Suprapubic skin (tissue), 4 donors: ENCODE measurements around the gene SYNE2. TPM values are rescaled to one million over a fixed set of nuclear protein-coding genes. Genes with fewer than 3 reads are reported as not detected.

Experiments
- DNase-seq, 2 donors: peaks; one replicate each; pipeline ENCODE4 v3.0.0-alpha.2; 2019; ENCODE audit warnings: low spot score in 2 of 2
- H3K27ac ChIP-seq: fragments of 200-600 bp; sonication (generic); one replicate; pipeline ENCODE4 v1.5.1; 2019
- H3K27me3 ChIP-seq: fragments of 200-600 bp; sonication (generic); one replicate; pipeline ENCODE4 v1.5.1; 2019
- H3K36me3 ChIP-seq: fragments of 200-600 bp; sonication (generic); one replicate; pipeline ENCODE4 v1.5.1; 2019
- H3K4me1 ChIP-seq: fragments of 200-600 bp; sonication (generic); one replicate; pipeline ENCODE4 v1.5.1; 2019
- H3K4me3 ChIP-seq: fragments of 200-600 bp; sonication (generic); one replicate; pipeline ENCODE4 v1.5.1; 2019; ENCODE audit warnings: mild to moderate bottlenecking
- H3K9me3 ChIP-seq: fragments of 200-600 bp; sonication (generic); one replicate; pipeline ENCODE4 v1.5.1; 2019
- EP300 ChIP-seq: sonication (generic); formaldehyde crosslinking; IDR thresholded peaks from one replicate; pipeline ENCODE4 v1.6.1; 2017; ENCODE audit warnings: antibody characterized with exemption
- POLR2A ChIP-seq, 2 donors: fragments of 450-650 bp; IDR thresholded peaks; one replicate each; pipeline ENCODE4 v1.6.1; 2017; ENCODE audit warnings: antibody characterized with exemption in 2 of 2, mild to moderate bottlenecking in 2 of 2, moderate library complexity in 2 of 2
- POLR2AphosphoS5 ChIP-seq, 3 donors: sonication (generic); formaldehyde crosslinking; IDR thresholded peaks; one replicate each; pipeline ENCODE4 v1.6.1; 2017; ENCODE audit warnings: antibody characterized with exemption in 3 of 3
- WGBS: methylation state at CpG from one replicate; pipeline ENCODE4 v1.1.5; 2018; 5-methylcytosine and 5-hydroxymethylcytosine counted together
- total RNA-seq, 4 donors: library from RNA; depleted of rRNA; stranded (reverse); fragments of >200 nt; gene quantifications; one replicate each; pipeline ENCODE4 v1.1.0, GENCODE V29; 2016
- TF ChIP-seq, protein P1 (sequence below), 2 donors: fragments of 200-600 bp in 1 of 2; fragments of 450-650 bp in 1 of 2; sonication (generic) in 1 of 2; IDR thresholded peaks; one replicate each; pipeline ENCODE4 v1.5.1; 2016 to 2019; ENCODE audit warnings: antibody characterized with exemption in 2 of 2, mild to moderate bottlenecking in 1 of 2, moderate library complexity in 1 of 2

The SYNE2 gene
- total RNA-seq, 4 donors from 2014 or later = 234 to 658 (median 244) TPM

DNA sequence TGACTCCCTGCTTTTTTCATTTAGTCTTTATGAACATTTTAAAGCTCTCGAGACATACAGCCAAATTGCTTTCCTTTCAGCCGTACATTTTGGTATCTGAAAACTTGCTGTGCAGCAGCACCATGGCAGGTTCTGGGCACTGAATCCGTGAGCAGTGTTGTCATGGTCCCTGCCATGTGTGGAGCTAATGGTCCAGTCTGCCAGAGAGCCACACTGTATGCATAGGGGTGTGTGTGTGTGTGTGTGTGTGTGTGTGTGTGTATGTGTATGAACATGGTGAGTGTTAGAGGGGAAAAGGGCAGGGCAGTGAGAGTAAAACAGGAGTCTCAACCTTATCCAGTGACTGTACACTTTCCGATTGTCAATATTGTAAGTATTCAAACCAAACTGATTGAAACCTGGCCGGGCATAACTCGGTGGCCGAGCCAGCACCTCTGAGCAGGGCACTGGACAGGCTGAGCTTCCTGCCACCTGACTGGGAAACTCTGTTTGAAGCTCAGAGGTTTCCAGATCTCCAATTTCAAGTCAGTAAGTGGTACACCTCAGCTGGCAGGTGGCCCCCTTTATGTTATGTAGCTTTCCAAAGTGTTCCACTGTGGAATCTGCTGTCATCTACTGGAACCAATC, 331.4 kb downstream of the SYNE2 start:
- no peaks in the 10 kb centered on the region for H3K9me3 ChIP-seq
- 90% methylated on average over 7 of the region's 7 CpGs for WGBS
- no peak for DNase-seq
- TF ChIP-seq POLR2AphosphoS5 (IDR thresholded peaks at IDR 0.05) (no peak), POLR2A (IDR thresholded peaks at IDR 0.05) (no peak), EP300 (no peak)
- TF ChIP-seq, protein P1, sequence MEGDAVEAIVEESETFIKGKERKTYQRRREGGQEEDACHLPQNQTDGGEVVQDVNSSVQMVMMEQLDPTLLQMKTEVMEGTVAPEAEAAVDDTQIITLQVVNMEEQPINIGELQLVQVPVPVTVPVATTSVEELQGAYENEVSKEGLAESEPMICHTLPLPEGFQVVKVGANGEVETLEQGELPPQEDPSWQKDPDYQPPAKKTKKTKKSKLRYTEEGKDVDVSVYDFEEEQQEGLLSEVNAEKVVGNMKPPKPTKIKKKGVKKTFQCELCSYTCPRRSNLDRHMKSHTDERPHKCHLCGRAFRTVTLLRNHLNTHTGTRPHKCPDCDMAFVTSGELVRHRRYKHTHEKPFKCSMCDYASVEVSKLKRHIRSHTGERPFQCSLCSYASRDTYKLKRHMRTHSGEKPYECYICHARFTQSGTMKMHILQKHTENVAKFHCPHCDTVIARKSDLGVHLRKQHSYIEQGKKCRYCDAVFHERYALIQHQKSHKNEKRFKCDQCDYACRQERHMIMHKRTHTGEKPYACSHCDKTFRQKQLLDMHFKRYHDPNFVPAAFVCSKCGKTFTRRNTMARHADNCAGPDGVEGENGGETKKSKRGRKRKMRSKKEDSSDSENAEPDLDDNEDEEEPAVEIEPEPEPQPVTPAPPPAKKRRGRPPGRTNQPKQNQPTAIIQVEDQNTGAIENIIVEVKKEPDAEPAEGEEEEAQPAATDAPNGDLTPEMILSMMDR (IDR thresholded peaks at IDR 0.05) = no peak
- peaks cover 49% of the 10 kb centered on the region for H3K36me3 ChIP-seq
- no peaks in the 10 kb centered on the region for H3K4me1 ChIP-seq
- no peaks in the 10 kb centered on the region for H3K27me3 ChIP-seq
- no peak overlapping the region for H3K4me3 ChIP-seq
- no peak overlapping the region for H3K27ac ChIP-seq

DNA sequence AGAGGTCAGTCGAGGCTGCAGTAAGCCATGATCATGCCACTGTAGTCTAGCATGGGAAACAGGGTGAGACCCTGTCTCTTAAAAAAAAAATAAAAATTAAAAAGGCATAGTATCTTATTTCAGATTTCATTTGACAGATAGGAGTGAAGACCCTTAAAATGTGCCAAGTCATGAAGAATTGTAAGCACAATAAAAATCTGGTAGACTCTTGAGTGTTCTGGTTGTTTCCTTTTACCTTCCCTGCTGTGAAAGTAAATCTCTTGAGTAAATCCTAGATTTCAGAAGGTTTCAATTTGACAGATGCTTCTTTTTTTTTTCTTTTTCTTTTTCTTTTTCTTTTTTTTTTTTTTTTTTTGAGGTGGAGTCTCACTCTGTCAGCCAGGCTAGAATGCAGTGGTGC, 332.4 kb downstream of the SYNE2 start:
- no peak for TF ChIP-seq POLR2A (IDR thresholded peaks at IDR 0.05)
- TF ChIP-seq POLR2AphosphoS5 (IDR thresholded peaks at IDR 0.05) = no peak
- no peak for TF ChIP-seq EP300
- TF ChIP-seq, protein P1 (IDR thresholded peaks at IDR 0.05) = no peak
- H3K4me3 ChIP-seq = no peak overlapping the region
- no peak overlapping the region for H3K27ac ChIP-seq
- no peaks in the 10 kb centered on the region for H3K27me3 ChIP-seq
- no peak for DNase-seq
- no peaks in the 10 kb centered on the region for H3K4me1 ChIP-seq
- no peaks in the 10 kb centered on the region for H3K9me3 ChIP-seq
- 90% methylated on average over 1 of the region's 1 CpG for WGBS
- H3K36me3 ChIP-seq = peaks cover 47% of the 10 kb centered on the region

DNA sequence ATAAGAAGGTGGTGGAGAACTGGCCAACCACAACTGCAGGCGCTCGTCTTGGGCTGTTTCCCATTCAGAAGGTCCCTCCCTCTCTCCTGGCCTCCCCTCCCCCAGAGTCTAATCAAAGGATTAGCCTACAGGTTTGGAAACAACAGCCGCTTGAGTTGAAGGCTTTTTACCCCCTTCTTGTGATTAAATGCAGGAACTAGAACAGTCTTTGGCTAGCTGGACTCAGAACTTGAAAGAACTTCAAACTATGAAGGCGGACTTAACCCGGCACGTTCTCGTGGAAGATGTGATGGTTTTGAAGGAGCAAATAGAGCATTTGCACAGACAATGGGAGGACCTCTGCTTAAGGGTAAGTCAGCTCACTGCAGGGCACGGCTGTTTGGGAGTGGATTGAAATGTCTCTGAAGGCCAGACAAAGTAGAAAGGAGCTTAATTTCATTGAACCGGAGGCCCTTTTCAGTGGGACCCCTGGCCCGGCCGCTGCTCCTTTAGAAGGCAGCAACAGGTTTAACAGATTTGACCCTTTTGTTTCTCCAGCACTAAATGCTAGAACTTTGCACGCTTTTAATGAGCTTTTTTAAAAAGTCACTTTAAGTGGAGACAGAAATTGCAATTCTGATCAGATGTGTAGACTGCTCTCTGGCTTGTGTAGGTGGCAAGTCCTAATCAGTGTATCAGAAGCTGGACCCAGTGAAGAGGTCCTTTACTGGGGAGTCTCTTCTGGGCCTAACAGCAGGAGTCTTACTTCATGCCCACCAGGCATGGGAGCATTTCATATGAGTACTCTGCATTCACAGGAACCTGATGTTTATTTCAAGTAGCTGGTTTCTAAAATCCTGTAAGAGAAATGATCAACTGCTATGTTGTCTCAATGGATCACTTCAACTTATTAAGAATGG, 333.7 kb downstream of the SYNE2 start:
- no peak for DNase-seq

DNA sequence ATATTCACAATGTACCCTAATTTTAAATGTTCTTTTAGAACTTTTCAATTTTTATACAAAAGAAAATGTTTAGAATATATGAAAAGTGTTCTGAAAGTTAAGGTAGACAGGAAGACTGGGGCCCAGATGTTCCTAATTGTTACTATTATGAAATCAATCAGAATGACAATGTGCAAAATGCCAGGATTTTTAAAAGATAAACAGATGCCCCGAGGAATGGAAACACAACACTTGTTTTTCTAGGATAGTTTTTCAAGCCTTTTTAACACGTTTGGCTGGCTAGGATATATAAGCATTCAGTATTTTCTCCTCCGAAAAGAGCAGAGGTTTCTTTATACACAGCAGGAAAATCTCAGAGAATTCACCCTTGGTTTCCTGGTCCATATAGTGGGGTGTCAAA, 334.5 kb downstream of the SYNE2 start:
- Histone ChIP-seq H3K4me3 (no peak overlapping the region), H3K27ac (no peak overlapping the region), H3K36me3 (peaks cover 54% of the 10 kb centered on the region), H3K4me1 (no peaks in the 10 kb centered on the region), H3K9me3 (no peaks in the 10 kb centered on the region), H3K27me3 (no peaks in the 10 kb centered on the region)
- 54% methylated on average over 3 of the region's 3 CpGs for WGBS
- DNase-seq = no peak
- no peak for TF ChIP-seq EP300
- TF ChIP-seq POLR2AphosphoS5 (IDR thresholded peaks at IDR 0.05) = no peak
- TF ChIP-seq, protein P1 (IDR thresholded peaks at IDR 0.05) = no peak
- TF ChIP-seq POLR2A (IDR thresholded peaks at IDR 0.05) = no peak

More for the DNA sequence above, 333.7 kb downstream of the SYNE2 start:
- Histone ChIP-seq H3K4me1 (no peaks in the 10 kb centered on the region), H3K27ac (no peak overlapping the region), H3K36me3 (peaks cover 49% of the 10 kb centered on the region), H3K4me3 (no peak overlapping the region), H3K27me3 (no peaks in the 10 kb centered on the region), H3K9me3 (no peaks in the 10 kb centered on the region)
- WGBS = 87% methylated on average over 12 of the region's 12 CpGs
- TF ChIP-seq, protein P1 (IDR thresholded peaks at IDR 0.05) = no peak
- TF ChIP-seq EP300 (no peak), POLR2AphosphoS5 (IDR thresholded peaks at IDR 0.05) (no peak), POLR2A (IDR thresholded peaks at IDR 0.05) (no peak)

DNA sequence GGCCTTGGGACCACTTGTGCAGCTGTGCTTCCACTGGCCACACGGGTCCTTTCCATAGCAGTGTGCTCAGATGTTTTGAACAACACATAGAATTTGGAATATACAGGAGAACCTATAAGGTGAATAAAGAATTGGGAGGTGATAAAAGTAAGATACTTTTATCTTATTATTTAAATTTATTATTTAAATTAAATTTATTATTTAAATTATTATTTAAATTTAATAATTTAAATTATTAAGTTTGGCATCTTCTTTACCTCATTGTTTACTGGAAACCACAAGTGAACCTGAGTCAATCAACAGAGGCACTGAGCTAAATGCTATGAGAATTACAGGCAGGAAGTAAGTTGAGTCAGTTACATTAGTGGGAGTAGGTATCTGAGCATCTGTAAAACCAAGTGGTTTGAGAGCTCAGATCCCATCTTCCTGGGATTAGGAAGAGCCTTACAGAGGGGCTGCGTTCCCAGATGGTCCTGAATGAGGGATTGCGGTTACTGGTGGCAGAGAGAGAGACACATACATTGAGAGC, 338.2 kb downstream of the SYNE2 start:
- WGBS = 95% methylated on average over 3 of the region's 3 CpGs
- no peak overlapping the region for H3K4me3 ChIP-seq
- no peak overlapping the region for H3K27ac ChIP-seq
- H3K27me3 ChIP-seq = no peaks in the 10 kb centered on the region
- no peaks in the 10 kb centered on the region for H3K4me1 ChIP-seq
- DNase-seq = no peak
- peaks cover 46% of the 10 kb centered on the region for H3K36me3 ChIP-seq
- no peak for TF ChIP-seq POLR2A (IDR thresholded peaks at IDR 0.05)
- TF ChIP-seq, protein P1 (IDR thresholded peaks at IDR 0.05) = no peak
- no peak for TF ChIP-seq POLR2AphosphoS5 (IDR thresholded peaks at IDR 0.05)
- no peak for TF ChIP-seq EP300
- no peaks in the 10 kb centered on the region for H3K9me3 ChIP-seq
